SK-N-MC (cell line): ENCODE measurements around the gene MAPK13.

ENCODE experiments used
- EZH2 ChIP-seq: fragments of 200-600 bp; sonication (generic); IDR thresholded peaks from one replicate; pipeline ENCODE4 v1.6.1; 2017; ENCODE audit warnings: antibody characterized with exemption
- POLR2AphosphoS5 ChIP-seq: IDR thresholded peaks from 2 replicates; pipeline ENCODE4 v1.6.1; 2012; ENCODE audit warnings: mild to moderate bottlenecking, low read depth, low read length, borderline replicate concordance

GRCh38 chr6:36121787-36122494 lies 8.4 kb upstream of the MAPK13 start:
- TF ChIP-seq EZH2, result no peak
- no peak for TF ChIP-seq POLR2AphosphoS5
